ENCODE measurements around the gene ZNF341. TPM values are rescaled to one million over a fixed set of nuclear protein-coding genes. Genes with fewer than 3 reads are reported as not detected.

ZNF341 gene
- total and polyA plus RNA-seq, 9 of the 15 experiments (the other 6 are each of a cell fraction or from before 2014, with no cell fraction given) = 0.08 to 2.6 (median 1.0) TPM

- no peak for TF ChIP-seq SRSF7 (optimal IDR thresholded peaks at IDR 0.05; ENCODE audit: low read depth, low read length)
- TF ChIP-seq SP1 (CRISPR knock-in tag; IDR thresholded peaks at IDR 0.05) = peak; percentile 77
- peak; percentile 26; the same call in 1 of the 2 replicates for TF ChIP-seq CEBPZ (IDR thresholded peaks at IDR 0.05; ENCODE audit: borderline replicate concordance, low read depth, low read length)
- 0 out of 2 replicates have a peak, but pooled peaks have one; percentile 10 for TF ChIP-seq CBX1 (IDR thresholded peaks at IDR 0.05; ENCODE audit: low read depth)
- peak; percentile 53; the same call in 1 of the 2 replicates for TF ChIP-seq SMAD4 (CRISPR knock-in tag; conservative IDR thresholded peaks at IDR 0.05)
- TF ChIP-seq ZNF197 (CRISPR knock-in tag; IDR thresholded peaks at IDR 0.05; ENCODE audit: low read depth) = no peak
- TF ChIP-seq ZBTB12 (CRISPR knock-in tag; IDR thresholded peaks at IDR 0.05) = peak; percentile 55
- TF ChIP-seq ARHGAP35 (IDR thresholded peaks at IDR 0.05; ENCODE audit: partially characterized antibody) = no peak
- no peak for TF ChIP-seq NFIX (CRISPR knock-in tag; IDR thresholded peaks at IDR 0.05; ENCODE audit: low read depth)
- TF ChIP-seq ZNF785 (CRISPR knock-in tag; IDR thresholded peaks at IDR 0.05) = no peak
- TF ChIP-seq ATF7 (IDR thresholded peaks at IDR 0.05) = peak; percentile 51; the same call in 1 of the 2 replicates
- TF ChIP-seq ATF4 (CRISPR knock-in tag; IDR thresholded peaks at IDR 0.05) = no peak
- no peak for TF ChIP-seq ZNF239 (CRISPR knock-in tag; IDR thresholded peaks at IDR 0.05)
- no peak for TF ChIP-seq MITF (IDR thresholded peaks at IDR 0.05)
- no peak for TF ChIP-seq IFI16 (CRISPR knock-in tag; IDR thresholded peaks at IDR 0.05)
- peak; percentile 77; the same call in 1 of the 2 replicates for TF ChIP-seq TFAP4 (CRISPR knock-in tag; IDR thresholded peaks at IDR 0.05; ENCODE audit: borderline replicate concordance)
- no peak for TF ChIP-seq XRCC3 (IDR thresholded peaks at IDR 0.05)
- peak in 1 of 2 experiments; percentile 75; a peak in 1 of 4 replicates for TF ChIP-seq NONO (IDR thresholded peaks at IDR 0.05; ENCODE audit: low read depth in 2 of 2, low read length in 1 of 2)
- TF ChIP-seq ZNF586 (CRISPR knock-in tag; conservative IDR thresholded peaks at IDR 0.05) = no peak
Observed at GRCh38 chr20:33686100-33686983, 45.5 kb upstream of the ZNF341 start, which contains the start of gene E2F1 (continued).

Measured in K562 (cell line).